Astrocyte (in vitro differentiated cells and primary cell): ENCODE data around the gene FRMD4A.

Experiments
- CTCF ChIP-seq: IDR thresholded peaks from 2 replicates; pipeline ENCODE4 v1.5.1; 2011; ENCODE audit warnings: low read depth, mild to moderate bottlenecking, inconsistent platforms, low read length, moderate library complexity; ENCODE audit not compliant: insufficient read depth
- EZH2 ChIP-seq: IDR thresholded peaks from 2 replicates; pipeline ENCODE4 v1.6.1; 2012; ENCODE audit warnings: mild to moderate bottlenecking, low read length, inconsistent platforms; ENCODE audit not compliant: insufficient read depth

GRCh38 chr10:13658264-13658663 is 672.5 kb downstream of the FRMD4A start:
- TF ChIP-seq CTCF (no peak), EZH2 (no peak)
